ENCODE measurements around the gene KCNQ1.

KCNQ1 gene

GRCh38 chr11:2835751-2836150, 390.9 kb downstream of the KCNQ1 start:
- no peak for ATAC-seq
- TF ChIP-seq POU6F1 (CRISPR knock-in tag; IDR thresholded peaks at IDR 0.05; ENCODE audit: borderline replicate concordance, low read depth) (no peak), OSR1 (CRISPR knock-in tag; IDR thresholded peaks at IDR 0.05) (no peak)

- ATAC-seq: no peak
- TF ChIP-seq ZC3H10 (CRISPR knock-in tag; IDR thresholded peaks at IDR 0.05) (no peak), SNAI2 (CRISPR knock-in tag; IDR thresholded peaks at IDR 0.05) (no peak), ARNTL (CRISPR knock-in tag; IDR thresholded peaks at IDR 0.05; ENCODE audit: borderline replicate concordance, low read depth) (no peak)
These were observed 391.7 kb downstream of the KCNQ1 start for GRCh38 chr11:2836315-2837095.

GRCh38 chr11:2837096-2837601, 392.3 kb downstream of the KCNQ1 start:
- TF ChIP-seq TCF4 (CRISPR knock-in tag; IDR thresholded peaks at IDR 0.05; ENCODE audit: borderline replicate concordance) (no peak), ISL1 (CRISPR knock-in tag; IDR thresholded peaks at IDR 0.05) (no peak), ZNF8 (CRISPR knock-in tag; IDR thresholded peaks at IDR 0.05) (no peak), ZFP3 (CRISPR knock-in tag; IDR thresholded peaks at IDR 0.05) (no peak), TOX (CRISPR knock-in tag; IDR thresholded peaks at IDR 0.05; ENCODE audit: borderline replicate concordance) (no peak), OSR1 (CRISPR knock-in tag; IDR thresholded peaks at IDR 0.05) (no peak), CREB5 (CRISPR knock-in tag; IDR thresholded peaks at IDR 0.05; ENCODE audit: low read depth) (no peak), CSDC2 (CRISPR knock-in tag; IDR thresholded peaks at IDR 0.05) (no peak), PATZ1 (CRISPR knock-in tag; IDR thresholded peaks at IDR 0.05; ENCODE audit: borderline replicate concordance) (no peak), SNAI2 (CRISPR knock-in tag; IDR thresholded peaks at IDR 0.05) (no peak), CSRNP3 (CRISPR knock-in tag; IDR thresholded peaks at IDR 0.05) (no peak), POU6F1 (CRISPR knock-in tag; IDR thresholded peaks at IDR 0.05; ENCODE audit: borderline replicate concordance, low read depth) (no peak), BACH2 (CRISPR knock-in tag; IDR thresholded peaks at IDR 0.05; ENCODE audit: borderline replicate concordance) (no peak), ZNF70 (CRISPR knock-in tag; IDR thresholded peaks at IDR 0.05) (no peak), PPARA (CRISPR knock-in tag; IDR thresholded peaks at IDR 0.05; ENCODE audit: borderline replicate concordance) (no peak)
- peak; percentile 64 for ATAC-seq

GRCh38 chr11:2837651-2838050, 392.8 kb downstream of the KCNQ1 start:
- ATAC-seq: no peak
- TF ChIP-seq ZNF565 (CRISPR knock-in tag; conservative IDR thresholded peaks at IDR 0.05; ENCODE audit: low read depth) (no peak), RARB (CRISPR knock-in tag; IDR thresholded peaks at IDR 0.05) (no peak), ZNF70 (CRISPR knock-in tag; IDR thresholded peaks at IDR 0.05) (no peak), BACH2 (CRISPR knock-in tag; IDR thresholded peaks at IDR 0.05; ENCODE audit: borderline replicate concordance) (no peak), ZFP30 (CRISPR knock-in tag; IDR thresholded peaks at IDR 0.05) (no peak), ARNTL (CRISPR knock-in tag; IDR thresholded peaks at IDR 0.05; ENCODE audit: borderline replicate concordance, low read depth) (no peak), SNAI2 (CRISPR knock-in tag; IDR thresholded peaks at IDR 0.05) (no peak), OSR1 (CRISPR knock-in tag; IDR thresholded peaks at IDR 0.05) (no peak), ZFP3 (CRISPR knock-in tag; IDR thresholded peaks at IDR 0.05) (no peak), ZC3H10 (CRISPR knock-in tag; IDR thresholded peaks at IDR 0.05) (no peak), CREB5 (CRISPR knock-in tag; IDR thresholded peaks at IDR 0.05; ENCODE audit: low read depth) (no peak), PPARA (CRISPR knock-in tag; IDR thresholded peaks at IDR 0.05; ENCODE audit: borderline replicate concordance) (no peak), PATZ1 (CRISPR knock-in tag; IDR thresholded peaks at IDR 0.05; ENCODE audit: borderline replicate concordance) (no peak), TCF4 (CRISPR knock-in tag; IDR thresholded peaks at IDR 0.05; ENCODE audit: borderline replicate concordance) (no peak)

Measured in SK-N-SH treated with all-trans-retinoic acid at 6 μM for 48 hours (cell line).